NOMO-1 (cell line): ENCODE measurements around the gene HCRT.
"Not testable (repeated sequence)": the region's sequence is repeated elsewhere in the genome, so short reads cannot be mapped to it uniquely, and the experiment has no call there.

ENCODE experiments used
- DNase-seq, 2 experiments: peaks; one replicate each; lab custom pipeline; 2025; ENCODE audit not compliant: unreplicated experiment in 2 of 2; lab: John Stamatoyannopoulos, UW

HCRT gene, protein sequence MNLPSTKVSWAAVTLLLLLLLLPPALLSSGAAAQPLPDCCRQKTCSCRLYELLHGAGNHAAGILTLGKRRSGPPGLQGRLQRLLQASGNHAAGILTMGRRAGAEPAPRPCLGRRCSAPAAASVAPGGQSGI

DNA sequence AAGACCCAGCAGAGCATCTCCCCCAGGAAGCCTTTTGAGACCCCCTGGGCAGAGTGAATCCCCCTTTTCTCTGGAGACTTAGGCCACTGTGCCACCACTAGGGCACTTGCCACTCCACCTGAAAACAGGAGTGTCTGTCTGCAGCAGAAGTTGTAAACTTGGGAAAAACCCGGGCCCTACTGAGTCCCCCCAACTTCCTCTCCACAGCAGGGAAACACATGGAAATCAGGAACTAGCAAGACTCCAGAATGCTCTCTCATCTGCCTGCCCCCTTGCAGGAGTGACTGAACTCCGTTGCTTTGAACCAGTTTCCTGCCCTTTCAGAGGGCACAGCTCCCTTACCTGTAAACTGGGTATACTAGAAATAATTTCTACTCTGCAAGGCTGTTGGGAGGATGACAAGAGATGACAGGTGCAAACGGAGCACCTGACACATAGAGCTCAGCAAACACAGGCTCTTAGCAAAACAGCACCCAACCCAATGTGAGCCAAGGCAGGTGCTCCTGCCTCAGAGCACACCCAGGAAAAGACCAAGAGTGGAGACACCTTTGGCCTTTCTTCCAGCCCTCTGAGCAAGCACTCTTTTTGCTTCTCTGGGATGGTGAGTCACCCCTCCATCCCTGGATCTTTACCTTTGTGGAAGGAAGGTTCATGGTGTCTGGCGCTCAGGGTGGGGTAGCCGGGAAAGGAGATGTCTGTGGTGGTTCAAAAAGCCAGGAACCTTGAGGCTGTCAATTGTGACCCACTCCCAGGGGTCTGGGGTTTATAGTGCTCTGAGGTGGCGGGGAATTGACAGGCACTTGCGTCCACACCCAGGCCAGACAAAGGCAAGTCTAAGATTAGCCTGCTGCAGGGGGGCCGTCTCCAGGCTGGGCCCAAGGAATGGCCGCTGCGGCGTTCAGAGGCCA is at the start of gene HCRT:
HCRT (minus strand) TSS at position 740 of the 908 bp plus-strand sequence; CDS start at position 653, 87 bp downstream.
- no peak for DNase-seq

DNA sequence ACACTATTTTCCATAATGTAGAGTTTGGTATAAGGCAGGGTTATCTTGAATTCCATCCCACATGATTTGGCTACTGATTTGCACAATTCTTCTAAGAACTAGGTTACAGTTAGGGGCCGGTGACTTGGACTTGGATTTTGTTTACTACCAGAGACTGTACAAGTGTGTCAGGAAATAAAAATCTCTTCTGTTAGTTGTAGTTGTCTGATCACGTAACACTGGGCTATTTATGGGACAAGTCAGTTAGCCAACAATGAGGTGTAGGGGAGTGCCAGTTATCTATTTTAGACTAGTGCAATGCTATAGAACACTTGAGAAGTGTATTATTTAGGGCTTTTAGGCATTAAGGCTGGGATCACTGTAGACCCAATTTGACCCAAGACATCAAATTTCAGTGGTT is 48.7 kb upstream of the HCRT start:
- peak in 1 of 2 experiments; percentile 49 for DNase-seq

DNA sequence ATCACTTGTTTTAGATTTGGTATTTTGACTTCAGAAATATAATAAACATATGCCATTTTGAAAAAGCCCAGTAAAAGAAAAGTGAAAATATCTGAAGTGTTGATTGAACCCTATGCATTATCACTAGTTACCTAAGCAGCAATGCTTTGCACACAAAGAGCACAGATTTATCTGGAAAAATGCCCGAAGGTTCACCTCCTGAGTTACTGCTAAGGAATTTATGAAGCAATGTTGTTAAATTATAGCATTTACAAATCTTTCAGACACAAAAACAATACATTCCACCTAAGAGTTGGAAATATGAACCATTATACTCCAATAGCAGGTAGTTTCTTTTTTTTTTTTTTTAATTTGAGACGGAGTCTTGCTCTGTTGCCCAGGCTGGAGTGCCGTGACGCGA is 47.9 kb upstream of the HCRT start:
- DNase-seq = no peak

DNA sequence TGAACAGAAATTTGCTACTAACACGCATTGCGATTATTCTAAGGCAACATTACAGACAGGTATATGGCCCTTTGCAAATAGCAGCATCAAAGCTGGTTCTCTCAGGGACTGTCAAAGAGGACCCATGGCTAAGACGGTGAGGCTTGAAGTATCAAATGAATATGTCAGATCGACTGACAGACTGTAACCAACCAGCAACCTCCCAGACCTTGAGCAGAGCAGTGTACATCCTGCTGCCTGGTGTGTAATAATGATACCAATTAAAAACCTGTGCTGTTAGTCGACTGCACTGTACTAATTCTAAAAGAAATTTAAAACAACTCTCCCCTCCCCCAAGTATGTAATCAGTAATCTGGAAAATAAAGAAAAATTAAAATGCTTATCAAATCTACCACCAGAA is 45.0 kb upstream of the HCRT start:
- no peak for DNase-seq

DNA sequence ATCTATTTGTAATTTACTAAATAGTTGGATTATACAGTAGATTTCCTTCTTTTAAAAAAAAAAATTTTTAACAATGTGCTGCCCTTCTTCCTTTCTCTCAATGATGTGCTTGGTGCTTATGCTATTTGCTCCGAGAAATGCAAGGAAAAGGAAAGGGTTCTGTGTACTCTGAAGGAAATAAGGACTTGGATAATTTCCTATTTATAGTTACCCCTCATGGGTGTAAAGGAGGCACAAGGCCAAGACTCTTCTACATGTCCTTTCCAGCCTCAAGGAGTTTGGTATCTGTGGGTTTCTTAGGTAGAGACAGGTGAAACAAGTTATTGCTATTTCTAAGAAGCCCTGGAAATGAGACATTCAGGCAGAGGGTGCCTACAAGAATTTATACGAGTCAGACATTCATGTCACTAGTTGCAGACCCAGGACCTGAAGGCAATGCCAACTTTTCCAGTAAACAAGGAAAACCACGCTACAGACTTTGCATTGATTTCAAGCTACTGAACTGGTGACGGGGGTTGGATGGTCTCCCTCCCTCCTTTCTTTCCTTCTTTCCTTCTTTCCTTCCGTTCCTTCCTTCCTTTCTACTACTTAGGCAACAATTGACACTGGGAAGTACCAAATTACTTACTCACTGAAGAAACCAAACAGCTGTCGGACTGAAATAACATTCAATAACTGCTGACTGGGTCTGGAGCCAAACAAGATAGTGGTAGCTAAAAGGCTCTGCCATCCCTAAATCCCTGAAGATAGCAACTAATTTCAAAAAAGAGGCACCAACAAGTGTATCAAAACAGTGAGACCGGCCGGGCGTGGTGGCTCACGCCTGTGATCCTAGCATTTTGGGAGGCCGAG is 42.8 kb upstream of the HCRT start:
- no peak for DNase-seq

DNA sequence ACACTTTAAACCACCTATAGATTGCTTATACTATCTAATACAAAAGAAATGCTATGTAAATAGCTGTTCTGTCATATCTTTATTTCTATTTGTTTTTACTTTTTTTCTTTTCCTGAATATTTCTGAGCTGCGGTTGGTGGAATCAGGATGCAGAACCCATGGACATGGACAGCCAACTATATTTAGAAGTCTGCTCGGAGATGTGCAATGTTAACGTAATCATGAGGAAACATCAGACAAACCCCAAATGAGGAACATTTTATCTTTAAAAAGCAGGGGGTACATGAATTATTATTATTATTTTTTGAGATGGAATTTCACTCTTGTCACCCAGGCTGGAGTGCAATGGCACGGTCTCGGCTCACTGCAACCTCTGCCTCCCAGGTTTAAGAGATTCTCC is 40.4 kb upstream of the HCRT start:
- peak in 1 of 2 experiments; percentile 3 for DNase-seq

DNA sequence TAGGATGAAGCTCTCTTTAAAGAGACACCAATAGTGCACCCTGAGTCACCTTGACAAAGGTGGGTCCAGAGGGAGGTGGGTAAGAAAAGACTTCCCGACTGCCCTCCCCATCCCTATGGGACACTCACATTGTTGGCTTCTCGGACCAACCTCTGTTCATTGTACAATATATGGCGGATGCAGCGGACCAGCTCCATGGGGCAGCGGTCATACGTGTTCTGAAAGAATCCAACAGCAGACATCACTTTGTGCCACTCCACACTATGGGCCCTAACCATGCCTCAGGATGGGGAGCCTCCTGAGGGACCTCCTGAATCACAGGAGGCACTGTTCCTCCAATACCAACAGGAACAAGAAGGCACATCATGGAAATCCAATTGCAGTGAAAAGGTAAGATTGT is 39.4 kb upstream of the HCRT start:
- DNase-seq = no peak

DNA sequence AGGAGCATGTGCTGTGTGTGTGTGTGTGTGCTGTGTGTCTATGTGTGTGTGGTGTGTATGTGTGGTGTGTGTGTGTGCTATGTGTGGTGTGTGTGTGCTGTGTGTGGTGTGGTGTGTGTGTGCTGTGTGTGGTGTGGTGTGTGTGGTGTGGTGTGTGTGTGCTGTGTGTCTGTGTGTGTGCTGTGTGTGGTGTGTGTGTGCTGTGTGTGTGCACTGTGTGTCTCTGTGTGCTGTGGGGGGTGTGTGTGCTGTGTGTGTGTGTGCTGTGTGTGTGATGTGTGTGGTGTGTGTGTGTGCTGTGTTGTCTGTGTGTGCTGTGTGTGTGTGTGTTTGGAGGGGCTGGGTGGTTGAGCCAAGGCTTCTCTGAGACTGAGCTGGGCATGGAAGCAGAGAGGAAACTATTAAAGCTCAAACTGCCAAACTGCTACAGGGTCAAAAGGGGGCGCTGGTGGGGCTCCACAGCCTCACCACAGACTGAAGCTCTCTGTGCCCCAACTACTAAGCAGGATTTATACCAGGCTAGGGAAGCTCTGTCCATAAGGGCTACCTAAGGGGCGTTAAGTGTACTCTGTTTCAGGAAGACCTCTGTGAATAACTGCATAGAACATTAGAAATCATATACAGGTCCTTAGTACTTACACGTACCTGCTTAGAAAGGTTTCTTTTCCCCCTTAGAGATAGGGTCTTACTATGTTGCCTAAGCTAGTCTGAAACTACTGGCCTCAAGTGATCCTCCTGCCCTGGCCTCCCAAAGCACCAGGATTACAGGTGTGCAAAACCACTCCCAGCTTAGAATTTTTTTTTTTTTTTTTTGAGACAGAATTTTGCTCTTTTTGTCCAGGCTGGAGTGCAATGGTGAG is 36.9 kb upstream of the HCRT start:
- DNase-seq = peak; percentile 53 to 62

DNA sequence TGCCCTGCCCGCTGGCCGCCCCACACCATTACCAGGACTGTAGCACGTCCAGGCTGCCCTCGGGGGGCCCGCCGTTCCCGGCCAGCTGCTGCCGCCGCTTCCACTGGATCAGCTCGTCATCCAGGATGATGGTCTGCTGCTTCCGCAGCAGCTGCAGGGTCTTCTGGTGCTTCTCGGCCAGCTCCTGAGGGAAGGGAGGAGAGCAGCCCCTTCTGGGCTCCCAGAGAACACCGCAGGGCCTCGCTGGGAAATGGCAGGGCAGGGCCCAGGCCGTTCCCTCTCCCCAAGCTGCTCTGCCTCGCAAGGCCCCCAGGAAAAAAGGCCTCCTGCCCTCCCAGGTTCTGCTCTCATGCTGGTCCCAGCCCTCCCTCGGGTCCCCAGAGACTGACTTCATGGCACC is 34.0 kb upstream of the HCRT start:
- DNase-seq = not testable (repeated sequence)

DNA sequence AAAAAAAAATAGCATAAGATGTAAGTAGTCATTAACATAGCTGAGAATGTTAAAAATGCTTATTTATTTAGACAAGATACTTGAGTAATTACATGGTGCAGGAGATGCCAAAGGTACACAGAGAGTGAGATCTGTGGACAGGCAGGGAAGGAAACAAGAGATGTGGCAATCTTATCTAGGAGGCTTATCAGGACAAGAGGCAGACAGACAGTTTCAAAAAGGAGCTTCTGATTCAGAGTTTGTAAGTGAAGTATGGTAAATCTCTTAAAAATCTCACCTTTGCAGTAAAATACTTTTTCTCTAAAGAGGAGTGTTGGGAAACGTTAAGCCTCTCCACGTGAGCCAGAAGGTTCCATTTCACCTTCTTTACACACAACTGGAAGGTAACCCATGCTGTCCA is 28.9 kb upstream of the HCRT start:
- DNase-seq = no peak

DNA sequence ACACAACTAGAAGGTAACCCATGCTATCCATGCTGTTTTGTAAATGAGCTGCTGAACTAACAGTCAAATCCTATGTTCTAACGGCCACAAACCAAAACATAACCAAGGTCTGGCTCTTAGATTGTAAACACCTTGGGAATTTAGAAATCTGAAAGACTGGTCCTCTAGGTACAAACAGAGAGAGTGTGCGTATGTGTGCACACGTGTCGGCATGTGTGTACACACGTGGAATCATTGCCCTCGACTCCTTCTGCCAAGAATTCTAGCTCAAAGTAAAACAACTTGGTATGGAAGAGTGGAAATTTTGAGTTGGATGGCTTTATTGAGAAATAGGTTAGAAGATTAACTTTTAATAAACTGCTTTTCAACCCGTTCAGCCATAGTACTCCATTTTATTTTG is 27.1 kb upstream of the HCRT start:
- DNase-seq = no peak

DNA sequence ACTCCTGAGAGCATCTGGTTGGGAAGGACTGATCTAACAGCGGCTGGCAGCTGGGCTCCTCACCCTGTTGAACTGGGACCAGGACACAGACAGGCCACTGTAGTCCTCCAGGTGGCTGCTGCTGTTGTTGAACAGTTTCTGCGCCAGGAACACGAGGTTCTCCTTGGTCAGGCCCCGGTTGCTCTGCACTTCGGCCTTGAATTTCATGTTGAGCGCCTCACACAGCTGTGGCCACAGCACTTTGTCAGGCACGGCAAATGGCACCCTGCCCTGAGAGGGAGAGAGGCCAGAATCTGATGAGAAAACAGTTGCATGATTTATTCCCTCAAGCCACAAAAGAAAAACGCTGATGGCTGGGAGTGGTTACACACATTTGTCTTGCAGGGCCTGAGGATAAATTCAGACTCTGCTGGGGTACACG is 26.7 kb upstream of the HCRT start:
- not testable (repeated sequence) for DNase-seq

DNA sequence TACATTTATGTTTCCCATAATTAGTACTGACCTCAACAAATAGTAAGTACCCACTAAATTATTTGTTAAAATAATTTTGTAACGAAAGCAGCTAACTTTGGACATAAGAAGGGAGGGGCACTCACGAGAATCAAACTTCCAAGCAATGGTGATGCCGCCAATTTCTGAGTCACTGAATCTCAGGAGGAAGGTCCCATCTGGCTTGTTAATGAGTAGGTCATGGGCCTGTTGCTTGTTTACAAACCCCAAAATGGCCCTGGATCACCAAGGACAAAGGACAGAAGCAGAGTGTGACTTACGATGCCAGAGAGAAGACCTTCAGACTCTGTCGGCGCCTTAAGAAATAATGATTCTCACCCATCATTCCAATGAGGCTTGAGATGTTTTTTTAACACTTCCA is 24.8 kb upstream of the HCRT start:
- no peak for DNase-seq

DNA sequence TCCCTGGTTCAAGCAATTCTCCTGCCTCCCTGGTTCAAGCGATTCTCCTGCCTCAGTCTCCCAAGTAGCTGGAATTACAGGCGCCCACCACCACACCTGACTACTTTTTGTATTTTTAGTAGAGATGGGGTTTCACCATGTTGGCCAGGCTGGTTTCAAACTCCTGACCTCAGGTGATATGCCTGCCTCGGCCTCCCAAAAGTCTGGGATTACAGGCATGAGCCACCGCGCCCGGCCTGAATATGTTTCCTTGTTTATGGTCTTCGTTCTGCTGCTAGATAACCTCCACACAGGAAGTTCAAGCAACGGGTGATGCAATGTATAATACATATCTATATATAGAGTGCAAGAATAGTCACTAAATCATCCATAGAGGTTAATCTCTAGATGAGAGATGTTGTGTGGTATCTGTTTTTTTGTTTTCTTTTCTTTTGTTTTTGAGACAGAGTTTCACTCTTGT is 20.9 kb upstream of the HCRT start:
- DNase-seq = peak; percentile 44 to 86

DNA sequence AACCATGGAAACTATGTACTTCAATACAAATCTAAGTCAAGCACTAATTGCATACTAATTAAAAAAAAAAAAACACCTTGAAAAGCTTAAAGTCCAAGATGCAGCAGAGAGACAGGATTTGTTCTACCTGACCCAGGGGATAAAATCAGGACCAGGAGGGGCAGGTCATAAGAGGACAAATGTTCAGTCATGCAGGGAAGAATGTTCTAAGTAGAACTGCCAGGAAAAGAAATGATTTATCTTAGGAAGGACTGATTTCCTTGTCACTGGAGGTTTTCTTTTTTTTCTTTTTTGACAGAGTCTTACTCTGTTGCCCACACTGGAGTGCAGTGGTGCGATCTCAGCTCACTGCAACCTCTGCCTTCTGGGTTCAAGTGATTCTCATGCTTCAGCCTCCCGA is 18.1 kb upstream of the HCRT start:
- no peak for DNase-seq

DNA sequence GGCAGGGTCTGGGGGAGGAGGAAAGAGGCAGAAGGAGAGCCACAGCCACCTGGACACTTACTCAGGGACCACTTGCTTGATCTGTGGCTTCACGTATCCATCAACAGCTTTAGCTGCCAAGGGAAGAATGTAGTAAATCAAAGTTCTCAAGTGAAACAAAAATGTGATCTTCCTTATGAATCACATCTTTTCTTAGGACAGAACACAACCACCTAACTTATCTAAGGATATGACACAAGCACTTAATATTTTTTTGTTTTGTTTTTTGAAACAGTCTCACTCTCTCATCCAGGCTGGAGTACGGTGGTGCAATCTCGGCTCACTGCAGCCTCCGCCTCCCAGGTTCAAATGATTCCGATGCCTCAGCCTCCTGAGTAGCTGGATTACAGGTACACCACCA is 17.4 kb upstream of the HCRT start:
- DNase-seq = no peak

DNA sequence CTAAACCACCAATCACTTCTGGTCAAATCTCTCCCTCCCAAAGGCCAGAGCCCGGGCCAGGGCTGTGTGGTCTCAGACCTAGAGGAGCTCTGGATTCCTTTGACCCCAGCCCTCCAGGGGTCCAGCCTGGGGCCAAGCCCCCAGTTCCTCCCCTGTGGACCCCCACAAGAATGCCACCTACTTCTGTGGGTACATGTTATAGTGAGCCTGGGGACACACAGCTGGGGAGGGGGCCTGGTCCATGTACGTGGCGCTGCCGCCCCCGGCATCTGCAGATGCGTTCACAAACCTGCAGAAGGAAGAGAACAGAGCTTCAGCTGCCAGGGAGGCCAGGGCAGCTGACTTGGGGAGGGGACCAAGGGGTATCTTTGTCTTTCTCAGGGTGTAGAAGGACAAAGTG is 16.9 kb upstream of the HCRT start:
- no peak for DNase-seq

DNA sequence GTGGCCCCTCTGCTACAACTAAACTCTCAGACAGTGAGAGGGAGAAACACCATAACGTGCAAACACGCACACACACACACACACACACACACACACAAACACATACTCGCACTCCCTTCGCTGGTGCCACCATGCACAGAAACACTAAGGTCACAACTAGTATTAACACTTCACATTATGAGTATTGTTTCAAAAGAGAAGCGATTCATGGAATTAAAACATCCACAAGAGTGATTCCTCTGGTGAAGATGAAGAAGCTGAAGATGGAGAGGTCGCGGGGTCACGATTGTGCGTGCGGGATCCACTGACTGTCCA is 16.2 kb upstream of the HCRT start:
- no peak for DNase-seq

DNA sequence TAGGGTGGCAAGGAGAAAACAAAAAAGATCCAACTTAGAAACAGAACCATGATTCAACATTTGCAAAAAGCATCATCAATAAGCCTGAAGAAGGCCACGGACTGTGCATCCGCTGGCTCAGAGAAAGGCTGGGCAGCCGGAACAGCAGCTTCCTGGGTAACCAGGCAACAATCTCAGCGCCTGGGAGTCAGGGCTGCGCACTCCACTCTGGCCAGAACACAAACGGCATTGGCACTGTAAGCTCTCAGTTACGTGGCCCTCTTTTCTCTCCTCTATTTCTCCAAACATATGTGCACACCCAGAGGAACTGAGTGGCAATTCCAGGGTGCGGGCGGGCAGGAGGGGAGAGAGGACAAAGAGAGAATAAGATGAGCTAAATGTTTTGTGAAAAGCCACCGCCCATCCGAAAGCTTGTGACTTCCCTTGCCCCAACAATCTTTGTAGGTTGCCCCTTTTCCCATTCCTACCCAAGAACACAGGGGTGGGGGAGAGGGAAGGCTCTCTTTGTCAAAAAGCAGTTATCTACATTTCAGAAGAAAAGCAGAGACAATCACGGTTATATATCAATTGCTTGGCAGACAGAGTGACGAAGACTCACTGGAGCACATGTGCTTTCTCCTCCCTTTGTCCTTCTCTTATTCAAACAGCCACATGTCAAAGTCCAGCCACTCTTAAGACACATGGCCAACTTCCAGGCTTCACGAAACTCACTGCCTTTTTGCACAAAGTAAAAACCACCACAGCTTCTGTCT is 15.6 kb upstream of the HCRT start:
- no peak for DNase-seq
